ENCODE results near the gene C19orf53.

C19orf53 gene

GRCh38 chr19:13797870-13798269 lies 23.6 kb downstream of the C19orf53 start:
- TF ChIP-seq FOXP2 (optimal IDR thresholded peaks at IDR 0.05; ENCODE audit: borderline replicate concordance, extremely low read depth, extremely low read length, insufficient read depth) (no peak), TAF1 (IDR thresholded peaks at IDR 0.05; ENCODE audit: borderline replicate concordance, insufficient read depth, low read length) (no peak), REST (IDR thresholded peaks at IDR 0.05; ENCODE audit: insufficient read depth in 1 of 2, low read depth in 2 of 2, low read length in 2 of 2) (no peak), POLR2AphosphoS5 (IDR thresholded peaks at IDR 0.05; ENCODE audit: low read depth, low read length) (no peak), SIN3A (IDR thresholded peaks at IDR 0.05; ENCODE audit: borderline replicate concordance, insufficient read depth, low read length) (no peak)

GRCh38 chr19:13799669-13800068 lies 25.4 kb downstream of the C19orf53 start:
- TF ChIP-seq SIN3A (IDR thresholded peaks at IDR 0.05; ENCODE audit: borderline replicate concordance, insufficient read depth, low read length), result no peak
- TF ChIP-seq POLR2AphosphoS5 (IDR thresholded peaks at IDR 0.05; ENCODE audit: low read depth, low read length), result no peak
- TF ChIP-seq REST (IDR thresholded peaks at IDR 0.05; ENCODE audit: insufficient read depth in 1 of 2, low read depth in 2 of 2, low read length in 2 of 2), result no peak
- no peak for TF ChIP-seq TAF1 (IDR thresholded peaks at IDR 0.05; ENCODE audit: borderline replicate concordance, insufficient read depth, low read length)
- TF ChIP-seq FOXP2 (optimal IDR thresholded peaks at IDR 0.05; ENCODE audit: borderline replicate concordance, extremely low read depth, extremely low read length, insufficient read depth), result no peak

GRCh38 chr19:13803038-13803437 lies 28.8 kb downstream of the C19orf53 start:
- no peak for TF ChIP-seq TAF1 (IDR thresholded peaks at IDR 0.05; ENCODE audit: borderline replicate concordance, insufficient read depth, low read length)
- TF ChIP-seq POLR2AphosphoS5 (IDR thresholded peaks at IDR 0.05; ENCODE audit: low read depth, low read length), result no peak
- no peak for TF ChIP-seq REST (IDR thresholded peaks at IDR 0.05; ENCODE audit: insufficient read depth in 1 of 2, low read depth in 2 of 2, low read length in 2 of 2)
- TF ChIP-seq SIN3A (IDR thresholded peaks at IDR 0.05; ENCODE audit: borderline replicate concordance, insufficient read depth, low read length), result no peak
- no peak for TF ChIP-seq FOXP2 (optimal IDR thresholded peaks at IDR 0.05; ENCODE audit: borderline replicate concordance, extremely low read depth, extremely low read length, insufficient read depth)

- TF ChIP-seq REST (IDR thresholded peaks at IDR 0.05; ENCODE audit: insufficient read depth in 1 of 2, low read depth in 2 of 2, low read length in 2 of 2) (no peak), TAF1 (IDR thresholded peaks at IDR 0.05; ENCODE audit: borderline replicate concordance, insufficient read depth, low read length) (no peak), FOXP2 (optimal IDR thresholded peaks at IDR 0.05; ENCODE audit: borderline replicate concordance, extremely low read depth, extremely low read length, insufficient read depth) (no peak), POLR2AphosphoS5 (IDR thresholded peaks at IDR 0.05; ENCODE audit: low read depth, low read length) (no peak), SIN3A (IDR thresholded peaks at IDR 0.05; ENCODE audit: borderline replicate concordance, insufficient read depth, low read length) (no peak)
Observed at GRCh38 chr19:13804830-13805683, 30.8 kb downstream of the C19orf53 start.

All from PFSK-1 (cell line).